Measurements from ENCODE around the gene CYTH2.

The CYTH2 gene

DNA sequence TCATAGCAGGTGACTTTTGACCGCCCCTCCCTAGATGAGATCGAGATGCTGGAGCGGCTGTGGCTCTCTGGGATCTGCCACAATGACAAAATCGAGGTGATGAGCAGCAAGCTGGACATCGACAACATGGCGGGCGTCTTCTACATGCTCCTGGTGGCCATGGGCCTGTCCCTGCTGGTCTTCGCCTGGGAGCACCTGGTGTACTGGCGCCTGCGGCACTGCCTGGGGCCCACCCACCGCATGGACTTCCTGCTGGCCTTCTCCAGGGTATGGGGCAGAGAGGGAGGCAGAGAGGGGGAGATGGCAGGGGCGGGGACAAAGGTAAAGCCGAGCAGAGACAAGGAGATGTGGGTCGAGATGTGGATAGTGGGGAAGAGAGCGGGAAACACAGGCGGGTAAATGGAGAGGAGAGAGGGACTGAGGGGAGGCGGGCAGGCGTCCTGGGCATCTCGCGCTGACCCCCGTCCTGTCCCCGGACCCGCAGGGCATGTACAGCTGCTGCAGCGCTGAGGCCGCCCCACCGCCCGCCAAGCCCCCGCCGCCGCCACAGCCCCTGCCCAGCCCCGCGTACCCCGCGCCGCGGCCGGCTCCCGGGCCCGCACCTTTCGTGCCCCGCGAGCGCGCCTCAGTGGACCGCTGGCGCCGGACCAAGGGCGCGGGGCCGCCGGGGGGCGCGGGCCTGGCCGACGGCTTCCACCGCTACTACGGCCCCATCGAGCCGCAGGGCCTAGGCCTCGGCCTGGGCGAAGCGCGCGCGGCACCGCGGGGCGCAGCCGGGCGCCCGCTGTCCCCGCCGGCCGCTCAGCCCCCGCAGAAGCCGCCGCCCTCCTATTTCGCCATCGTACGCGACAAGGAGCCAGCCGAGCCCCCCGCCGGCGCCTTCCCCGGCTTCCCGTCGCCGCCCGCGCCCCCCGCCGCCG, 26.8 kb upstream of the CYTH2 start:
- Histone ChIP-seq H3K9me3 (ENCODE audit: control insufficient read depth, insufficient read depth, low read depth, low read length) (no peaks in the 10 kb centered on the region), H3K36me3 (ENCODE audit: control insufficient read depth in 2 of 2, insufficient read depth in 1 of 2, low read length in 2 of 2) (peaks cover 6 to 7% of the 10 kb centered on the region in 2 experiments; a peak in 2 of 3 replicates), H3K4me3 (ENCODE audit: low read depth, low read length) (no peak overlapping the region), H3K27ac (ENCODE audit: extremely low read depth, low read depth, low read length) (no peak overlapping the region), H3K4me1 (ENCODE audit: control insufficient read depth, insufficient read depth, low read length) (peaks cover 8% of the 10 kb centered on the region)
- CTCF ChIA-PET, result interaction anchor here (0.7 to 1.0 kb wide), 2 partner anchors 51 to 107 kb away, joined by 4 read pairs; partner anchors contain the start of gene KDELR1
- no peak for TF ChIP-seq ZNF768 (tag by site-specific recombination; IDR thresholded peaks at IDR 0.05)
- TF ChIP-seq, protein P1, sequence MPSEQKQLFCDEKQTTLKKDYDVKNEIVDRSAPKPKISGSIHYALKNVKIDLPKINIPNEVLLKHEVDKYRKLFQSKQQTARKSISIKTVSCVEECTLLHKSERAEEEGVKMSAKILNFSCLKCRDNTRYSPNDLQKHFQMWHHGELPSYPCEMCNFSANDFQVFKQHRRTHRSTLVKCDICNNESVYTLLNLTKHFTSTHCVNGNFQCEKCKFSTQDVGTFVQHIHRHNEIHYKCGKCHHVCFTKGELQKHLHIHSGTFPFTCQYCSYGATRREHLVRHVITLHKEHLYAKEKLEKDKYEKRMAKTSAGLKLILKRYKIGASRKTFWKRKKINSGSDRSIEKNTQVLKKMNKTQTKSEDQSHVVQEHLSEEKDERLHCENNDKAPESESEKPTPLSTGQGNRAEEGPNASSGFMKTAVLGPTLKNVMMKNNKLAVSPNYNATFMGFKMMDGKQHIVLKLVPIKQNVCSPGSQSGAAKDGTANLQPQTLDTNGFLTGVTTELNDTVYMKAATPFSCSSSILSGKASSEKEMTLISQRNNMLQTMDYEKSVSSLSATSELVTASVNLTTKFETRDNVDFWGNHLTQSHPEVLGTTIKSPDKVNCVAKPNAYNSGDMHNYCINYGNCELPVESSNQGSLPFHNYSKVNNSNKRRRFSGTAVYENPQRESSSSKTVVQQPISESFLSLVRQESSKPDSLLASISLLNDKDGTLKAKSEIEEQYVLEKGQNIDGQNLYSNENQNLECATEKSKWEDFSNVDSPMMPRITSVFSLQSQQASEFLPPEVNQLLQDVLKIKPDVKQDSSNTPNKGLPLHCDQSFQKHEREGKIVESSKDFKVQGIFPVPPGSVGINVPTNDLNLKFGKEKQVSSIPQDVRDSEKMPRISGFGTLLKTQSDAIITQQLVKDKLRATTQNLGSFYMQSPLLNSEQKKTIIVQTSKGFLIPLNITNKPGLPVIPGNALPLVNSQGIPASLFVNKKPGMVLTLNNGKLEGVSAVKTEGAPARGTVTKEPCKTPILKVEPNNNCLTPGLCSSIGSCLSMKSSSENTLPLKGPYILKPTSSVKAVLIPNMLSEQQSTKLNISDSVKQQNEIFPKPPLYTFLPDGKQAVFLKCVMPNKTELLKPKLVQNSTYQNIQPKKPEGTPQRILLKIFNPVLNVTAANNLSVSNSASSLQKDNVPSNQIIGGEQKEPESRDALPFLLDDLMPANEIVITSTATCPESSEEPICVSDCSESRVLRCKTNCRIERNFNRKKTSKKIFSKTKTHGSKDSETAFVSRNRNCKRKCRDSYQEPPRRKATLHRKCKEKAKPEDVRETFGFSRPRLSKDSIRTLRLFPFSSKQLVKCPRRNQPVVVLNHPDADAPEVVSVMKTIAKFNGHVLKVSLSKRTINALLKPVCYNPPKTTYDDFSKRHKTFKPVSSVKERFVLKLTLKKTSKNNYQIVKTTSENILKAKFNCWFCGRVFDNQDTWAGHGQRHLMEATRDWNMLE (tag by site-specific recombination; conservative IDR thresholded peaks at IDR 0.05; ENCODE audit: low read depth), result no peak
- POLR2A ChIA-PET, result no interaction called here

DNA sequence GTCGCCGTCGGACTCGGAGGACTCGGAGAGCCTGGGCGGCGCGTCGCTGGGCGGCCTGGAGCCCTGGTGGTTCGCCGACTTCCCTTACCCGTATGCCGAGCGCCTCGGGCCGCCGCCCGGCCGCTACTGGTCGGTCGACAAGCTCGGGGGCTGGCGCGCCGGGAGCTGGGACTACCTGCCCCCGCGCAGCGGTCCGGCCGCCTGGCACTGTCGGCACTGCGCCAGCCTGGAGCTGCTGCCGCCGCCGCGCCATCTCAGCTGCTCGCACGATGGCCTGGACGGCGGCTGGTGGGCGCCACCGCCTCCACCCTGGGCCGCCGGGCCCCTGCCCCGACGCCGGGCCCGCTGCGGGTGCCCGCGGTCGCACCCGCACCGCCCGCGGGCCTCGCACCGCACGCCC, 25.9 kb upstream of the CYTH2 start:
- peaks cover 8% of the 10 kb centered on the region for H3K4me1 ChIP-seq (ENCODE audit: control insufficient read depth, insufficient read depth, low read length)
- H3K4me3 ChIP-seq (ENCODE audit: low read depth, low read length), result no peak overlapping the region
- peaks cover 15 to 16% of the 10 kb centered on the region in 2 experiments for H3K36me3 ChIP-seq (ENCODE audit: control insufficient read depth in 2 of 2, insufficient read depth in 1 of 2, low read length in 2 of 2)
- POLR2A ChIA-PET, result no interaction called here
- CTCF ChIA-PET, result interaction anchor here (0.5 to 1.1 kb wide), 4 partner anchors 20 to 148 kb away, joined by 3 to 4 read pairs (median 4); partner anchors contain the start of gene KDELR1
- no peak overlapping the region for H3K27ac ChIP-seq (ENCODE audit: extremely low read depth, low read depth, low read length)
- H3K9me3 ChIP-seq (ENCODE audit: control insufficient read depth, insufficient read depth, low read depth, low read length), result no peaks in the 10 kb centered on the region
- TF ChIP-seq, protein P2, sequence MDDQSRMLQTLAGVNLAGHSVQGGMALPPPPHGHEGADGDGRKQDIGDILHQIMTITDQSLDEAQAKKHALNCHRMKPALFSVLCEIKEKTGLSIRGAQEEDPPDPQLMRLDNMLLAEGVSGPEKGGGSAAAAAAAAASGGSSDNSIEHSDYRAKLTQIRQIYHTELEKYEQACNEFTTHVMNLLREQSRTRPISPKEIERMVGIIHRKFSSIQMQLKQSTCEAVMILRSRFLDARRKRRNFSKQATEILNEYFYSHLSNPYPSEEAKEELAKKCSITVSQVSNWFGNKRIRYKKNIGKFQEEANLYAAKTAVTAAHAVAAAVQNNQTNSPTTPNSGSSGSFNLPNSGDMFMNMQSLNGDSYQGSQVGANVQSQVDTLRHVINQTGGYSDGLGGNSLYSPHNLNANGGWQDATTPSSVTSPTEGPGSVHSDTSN (CRISPR knock-in tag; IDR thresholded peaks at IDR 0.05), result no peak
- TF ChIP-seq GLIS2 (tag by site-specific recombination; IDR thresholded peaks at IDR 0.05) (no peak), ZNF112 (tag by site-specific recombination; IDR thresholded peaks at IDR 0.05) (no peak), ZNF2 (tag by site-specific recombination; IDR thresholded peaks at IDR 0.05) (no peak), MYNN (tag by site-specific recombination; IDR thresholded peaks at IDR 0.05; ENCODE audit: borderline replicate concordance) (no peak), ZSCAN16 (tag by site-specific recombination; IDR thresholded peaks at IDR 0.05) (no peak), ZNF776 (tag by site-specific recombination; IDR thresholded peaks at IDR 0.05; ENCODE audit: borderline replicate concordance) (no peak), ZNF660 (tag by site-specific recombination; IDR thresholded peaks at IDR 0.05) (no peak), GFI1B (tag by site-specific recombination; IDR thresholded peaks at IDR 0.05) (no peak), TRIM28 (IDR thresholded peaks at IDR 0.05; ENCODE audit: borderline replicate concordance, low read length) (no peak), ZNF837 (tag by site-specific recombination; IDR thresholded peaks at IDR 0.05) (no peak), ZNF571 (tag by site-specific recombination; IDR thresholded peaks at IDR 0.05) (no peak)
- TF ChIP-seq, protein P3, sequence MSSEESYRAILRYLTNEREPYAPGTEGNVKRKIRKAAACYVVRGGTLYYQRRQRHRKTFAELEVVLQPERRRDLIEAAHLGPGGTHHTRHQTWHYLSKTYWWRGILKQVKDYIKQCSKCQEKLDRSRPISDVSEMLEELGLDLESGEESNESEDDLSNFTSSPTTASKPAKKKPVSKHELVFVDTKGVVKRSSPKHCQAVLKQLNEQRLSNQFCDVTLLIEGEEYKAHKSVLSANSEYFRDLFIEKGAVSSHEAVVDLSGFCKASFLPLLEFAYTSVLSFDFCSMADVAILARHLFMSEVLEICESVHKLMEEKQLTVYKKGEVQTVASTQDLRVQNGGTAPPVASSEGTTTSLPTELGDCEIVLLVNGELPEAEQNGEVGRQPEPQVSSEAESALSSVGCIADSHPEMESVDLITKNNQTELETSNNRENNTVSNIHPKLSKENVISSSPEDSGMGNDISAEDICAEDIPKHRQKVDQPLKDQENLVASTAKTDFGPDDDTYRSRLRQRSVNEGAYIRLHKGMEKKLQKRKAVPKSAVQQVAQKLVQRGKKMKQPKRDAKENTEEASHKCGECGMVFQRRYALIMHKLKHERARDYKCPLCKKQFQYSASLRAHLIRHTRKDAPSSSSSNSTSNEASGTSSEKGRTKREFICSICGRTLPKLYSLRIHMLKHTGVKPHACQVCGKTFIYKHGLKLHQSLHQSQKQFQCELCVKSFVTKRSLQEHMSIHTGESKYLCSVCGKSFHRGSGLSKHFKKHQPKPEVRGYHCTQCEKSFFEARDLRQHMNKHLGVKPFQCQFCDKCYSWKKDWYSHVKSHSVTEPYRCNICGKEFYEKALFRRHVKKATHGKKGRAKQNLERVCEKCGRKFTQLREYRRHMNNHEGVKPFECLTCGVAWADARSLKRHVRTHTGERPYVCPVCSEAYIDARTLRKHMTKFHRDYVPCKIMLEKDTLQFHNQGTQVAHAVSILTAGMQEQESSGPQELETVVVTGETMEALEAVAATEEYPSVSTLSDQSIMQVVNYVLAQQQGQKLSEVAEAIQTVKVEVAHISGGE (tag by site-specific recombination; conservative IDR thresholded peaks at IDR 0.05; ENCODE audit: low read depth), result no peak
- TF ChIP-seq, protein P4, sequence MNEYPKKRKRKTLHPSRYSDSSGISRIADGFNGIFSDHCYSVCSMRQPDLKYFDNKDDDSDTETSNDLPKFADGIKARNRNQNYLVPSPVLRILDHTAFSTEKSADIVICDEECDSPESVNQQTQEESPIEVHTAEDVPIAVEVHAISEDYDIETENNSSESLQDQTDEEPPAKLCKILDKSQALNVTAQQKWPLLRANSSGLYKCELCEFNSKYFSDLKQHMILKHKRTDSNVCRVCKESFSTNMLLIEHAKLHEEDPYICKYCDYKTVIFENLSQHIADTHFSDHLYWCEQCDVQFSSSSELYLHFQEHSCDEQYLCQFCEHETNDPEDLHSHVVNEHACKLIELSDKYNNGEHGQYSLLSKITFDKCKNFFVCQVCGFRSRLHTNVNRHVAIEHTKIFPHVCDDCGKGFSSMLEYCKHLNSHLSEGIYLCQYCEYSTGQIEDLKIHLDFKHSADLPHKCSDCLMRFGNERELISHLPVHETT (tag by site-specific recombination; IDR thresholded peaks at IDR 0.05), result no peak
- TF ChIP-seq, protein P5, sequence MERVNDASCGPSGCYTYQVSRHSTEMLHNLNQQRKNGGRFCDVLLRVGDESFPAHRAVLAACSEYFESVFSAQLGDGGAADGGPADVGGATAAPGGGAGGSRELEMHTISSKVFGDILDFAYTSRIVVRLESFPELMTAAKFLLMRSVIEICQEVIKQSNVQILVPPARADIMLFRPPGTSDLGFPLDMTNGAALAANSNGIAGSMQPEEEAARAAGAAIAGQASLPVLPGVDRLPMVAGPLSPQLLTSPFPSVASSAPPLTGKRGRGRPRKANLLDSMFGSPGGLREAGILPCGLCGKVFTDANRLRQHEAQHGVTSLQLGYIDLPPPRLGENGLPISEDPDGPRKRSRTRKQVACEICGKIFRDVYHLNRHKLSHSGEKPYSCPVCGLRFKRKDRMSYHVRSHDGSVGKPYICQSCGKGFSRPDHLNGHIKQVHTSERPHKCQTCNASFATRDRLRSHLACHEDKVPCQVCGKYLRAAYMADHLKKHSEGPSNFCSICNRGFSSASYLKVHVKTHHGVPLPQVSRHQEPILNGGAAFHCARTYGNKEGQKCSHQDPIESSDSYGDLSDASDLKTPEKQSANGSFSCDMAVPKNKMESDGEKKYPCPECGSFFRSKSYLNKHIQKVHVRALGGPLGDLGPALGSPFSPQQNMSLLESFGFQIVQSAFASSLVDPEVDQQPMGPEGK (tag by site-specific recombination; IDR thresholded peaks at IDR 0.05), result no peak
- TF ChIP-seq, protein P6, sequence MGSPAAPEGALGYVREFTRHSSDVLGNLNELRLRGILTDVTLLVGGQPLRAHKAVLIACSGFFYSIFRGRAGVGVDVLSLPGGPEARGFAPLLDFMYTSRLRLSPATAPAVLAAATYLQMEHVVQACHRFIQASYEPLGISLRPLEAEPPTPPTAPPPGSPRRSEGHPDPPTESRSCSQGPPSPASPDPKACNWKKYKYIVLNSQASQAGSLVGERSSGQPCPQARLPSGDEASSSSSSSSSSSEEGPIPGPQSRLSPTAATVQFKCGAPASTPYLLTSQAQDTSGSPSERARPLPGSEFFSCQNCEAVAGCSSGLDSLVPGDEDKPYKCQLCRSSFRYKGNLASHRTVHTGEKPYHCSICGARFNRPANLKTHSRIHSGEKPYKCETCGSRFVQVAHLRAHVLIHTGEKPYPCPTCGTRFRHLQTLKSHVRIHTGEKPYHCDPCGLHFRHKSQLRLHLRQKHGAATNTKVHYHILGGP (tag by site-specific recombination; IDR thresholded peaks at IDR 0.05), result no peak

All from HEK293 (cell line).